AG09319 (cell line): ENCODE results near the gene MSX1.

Experiments
- DNase-seq: peaks from one replicate; pipeline ENCODE4 v3.0.0-alpha.2; 2010; ENCODE audit warnings: low read depth; ENCODE audit errors: extremely low read depth
- CTCF ChIP-seq: IDR thresholded peaks from 2 replicates; pipeline ENCODE4 v1.5.1; 2011; ENCODE audit warnings: low read depth, mild to moderate bottlenecking, inconsistent platforms, low read length, moderate library complexity

MSX1 gene

DNA sequence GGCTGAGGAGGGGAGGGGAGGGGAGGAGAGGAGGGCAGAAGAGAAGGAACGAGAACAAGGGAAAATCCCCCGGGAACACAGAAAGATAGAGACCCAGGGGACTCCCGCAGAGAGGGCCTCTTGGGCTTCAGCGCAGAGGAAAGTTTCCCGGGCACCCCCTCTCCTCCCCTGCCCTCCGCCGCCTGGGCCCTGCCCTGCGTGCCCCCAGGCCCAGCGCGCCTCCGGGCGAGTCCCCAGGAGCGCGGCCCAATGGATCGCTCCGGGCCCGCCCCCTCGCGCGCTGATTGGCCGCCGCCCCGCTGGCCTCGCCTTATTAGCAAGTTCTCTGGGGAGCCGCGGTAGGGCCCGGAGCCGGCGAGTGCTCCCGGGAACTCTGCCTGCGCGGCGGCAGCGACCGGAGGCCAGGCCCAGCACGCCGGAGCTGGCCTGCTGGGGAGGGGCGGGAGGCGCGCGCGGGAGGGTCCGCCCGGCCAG lies at the start of gene MSX1:
TSS of gene MSX1 (plus strand) at position 341 of the 474 bp plus-strand sequence. CDS start 235 bp downstream, outside the sequence.
- no peak for TF ChIP-seq CTCF
- DNase-seq = peak; percentile 77

- no peak for DNase-seq
- TF ChIP-seq CTCF = no peak
Measured at GRCh38 chr4:4810092-4810774, 49.2 kb upstream of the MSX1 start.

DNA sequence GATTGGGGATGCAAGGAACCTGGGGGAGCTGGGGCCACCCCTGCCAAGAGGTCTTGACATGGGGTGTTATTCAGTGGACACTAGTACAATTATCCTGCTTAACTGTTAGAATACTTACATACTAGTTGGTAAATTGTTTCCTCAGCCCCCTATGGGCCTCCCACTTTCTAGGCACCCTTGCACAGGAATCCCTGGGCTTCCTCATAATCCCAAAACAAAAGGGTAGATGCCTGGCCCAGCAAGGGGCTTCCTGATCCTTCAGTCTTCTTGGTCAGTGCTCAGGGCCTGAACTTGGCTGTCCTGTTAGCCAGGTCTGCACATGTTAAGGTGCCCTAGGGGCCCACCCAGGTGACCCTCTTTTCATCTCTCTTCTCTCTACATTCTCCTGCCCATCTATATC lies 48.7 kb upstream of the MSX1 start:
- DNase-seq = no peak
- TF ChIP-seq CTCF = no peak

DNA sequence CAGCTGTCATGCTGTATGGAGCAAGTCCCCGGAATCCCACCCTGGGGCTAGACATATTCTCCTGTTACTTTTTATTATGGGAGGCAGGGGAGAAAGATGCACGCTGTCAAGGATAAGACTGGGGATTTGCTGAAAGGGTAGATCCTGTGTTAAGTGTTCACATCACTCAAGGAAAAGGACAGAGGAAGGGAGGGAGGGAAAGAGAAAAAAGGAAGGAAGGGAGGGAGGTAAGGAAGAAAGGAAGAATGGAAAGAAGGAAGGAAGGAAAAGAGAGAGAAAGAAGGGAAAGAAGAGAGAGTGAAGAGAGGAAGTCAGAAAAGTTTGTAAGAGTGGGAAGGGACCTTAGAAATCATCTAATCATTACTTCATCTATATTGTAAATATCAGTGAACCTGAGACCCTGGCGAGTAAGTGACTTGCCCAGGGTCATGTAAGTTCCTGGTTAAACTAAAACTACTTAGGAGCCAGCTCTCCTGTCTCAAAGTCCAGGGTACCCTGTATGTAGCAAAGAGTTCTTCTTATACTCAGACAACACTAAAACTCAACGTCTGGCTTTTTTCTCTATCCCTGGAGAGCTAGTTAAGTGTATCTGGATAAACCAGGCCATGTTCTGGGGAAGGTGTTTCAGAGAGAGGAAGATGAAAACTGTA lies 47.2 kb upstream of the MSX1 start:
- no peak for DNase-seq
- no peak for TF ChIP-seq CTCF

- no peak for DNase-seq
- no peak for TF ChIP-seq CTCF
Measured at GRCh38 chr4:4818415-4819212, 40.9 kb upstream of the MSX1 start.

DNA sequence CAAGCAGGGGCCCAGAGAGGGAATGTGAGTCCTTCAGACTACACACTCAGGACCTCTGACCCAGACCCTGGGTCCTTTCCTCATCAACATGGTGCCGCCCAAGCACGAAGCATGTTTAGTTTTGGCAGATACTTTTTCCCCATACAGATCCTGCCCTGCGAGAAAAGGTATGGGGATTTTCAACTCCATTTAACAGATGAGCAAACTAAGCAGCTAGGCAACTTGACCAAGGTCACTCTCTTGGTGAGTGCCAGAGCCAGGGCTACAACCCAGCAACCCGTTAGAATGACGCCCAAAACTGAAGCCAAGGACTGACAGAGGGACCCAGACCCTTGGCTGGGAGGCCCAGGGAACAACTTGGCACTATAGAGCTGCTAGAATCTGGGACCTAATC lies 40.3 kb upstream of the MSX1 start:
- no peak for TF ChIP-seq CTCF
- DNase-seq = no peak

DNA sequence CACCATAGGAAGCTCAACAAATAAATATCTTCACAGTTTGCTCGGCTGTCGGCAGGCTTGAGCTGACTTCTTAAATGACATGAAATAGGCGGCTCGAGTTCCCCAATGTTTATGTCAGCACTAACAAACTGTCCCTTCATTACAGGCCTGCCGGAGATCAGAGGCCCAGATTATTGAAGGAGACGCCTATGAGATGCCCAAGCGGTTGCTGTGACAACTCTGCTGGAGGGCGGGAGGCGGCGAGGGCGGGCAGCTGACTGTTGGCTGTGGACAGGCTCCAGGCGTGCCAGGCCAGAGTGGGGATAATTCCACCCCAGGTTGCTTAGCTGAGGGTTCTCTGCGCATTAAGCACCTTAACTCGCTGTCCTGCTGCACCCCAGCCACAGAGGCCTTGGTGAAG lies 39.2 kb upstream of the MSX1 start:
- TF ChIP-seq CTCF = no peak
- DNase-seq = no peak
